Hair follicle dermal papilla cell (primary cell): Measurements from ENCODE around the gene COTL1. TPM values are rescaled to one million over a fixed set of nuclear protein-coding genes. Genes with fewer than 3 reads are reported as not detected.

Source experiments
- total RNA-seq: library from RNA; depleted of rRNA; stranded (reverse); fragments of >200 nt; gene quantifications from 2 replicates; pipeline ENCODE4 v1.2.3, GENCODE V29; 2012

COTL1 gene
- 109 and 154 TPM in 2 replicates for total RNA-seq

GRCh38 chr16:84617791-84618580, at the start of gene COTL1:
Gene COTL1, minus strand, starts transcription at chr16:84618078. Its CDS starts 164 bp downstream, at chr16:84617914.

GRCh38 chr16:84647828-84648594, 30.1 kb upstream of the COTL1 start, which contains the start of gene KLHL36:
Gene KLHL36, plus strand, starts transcription at chr16:84648511. Its CDS starts 2,357 bp downstream, at chr16:84650868.

Other genes with a start within 250 kb of the COTL1 start
- gene ATP2C2, start 249.5 kb downstream of the COTL1 start, total RNA-seq, result not detected in 2 replicates
- 26.7 and 30.8 TPM in 2 replicates for gene MEAK7, start 113.4 kb downstream of the COTL1 start, total RNA-seq
- 76.5 and 79.8 TPM in 2 replicates for gene KLHL36, start 30.4 kb upstream of the COTL1 start, total RNA-seq
- gene USP10, start 81.9 kb upstream of the COTL1 start, total RNA-seq, result 67.0 and 67.6 TPM in 2 replicates
- gene CRISPLD2, start 201.9 kb upstream of the COTL1 start, total RNA-seq, result 160 and 200 TPM in 2 replicates